Measurements from ENCODE around the gene SYT2. TPM values are rescaled to one million over a fixed set of nuclear protein-coding genes. Genes with fewer than 3 reads are reported as not detected.

The SYT2 gene
- total and polyA plus RNA-seq, 9 of the 15 experiments (the other 6 are each of a cell fraction or from before 2014, with no cell fraction given), result not detected

DNA sequence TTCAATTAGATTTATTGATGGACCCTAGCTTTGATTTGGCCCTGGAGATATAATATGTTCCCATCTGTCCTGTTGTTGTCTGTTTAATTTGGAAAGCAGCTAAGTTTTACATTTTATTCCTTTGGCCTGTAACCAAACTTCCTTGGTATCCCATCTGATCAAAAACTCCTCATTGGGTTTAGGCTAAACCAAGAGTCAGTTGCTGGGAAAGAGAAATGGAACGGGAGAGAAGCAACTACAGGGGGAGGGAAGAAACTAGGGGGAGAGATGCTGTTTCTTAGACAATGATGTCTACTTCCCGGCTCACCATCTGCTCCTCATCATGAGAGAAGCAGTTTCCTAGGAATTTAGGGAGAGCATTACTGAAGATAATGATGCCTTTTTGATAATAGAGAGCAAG is 141.8 kb downstream of the SYT2 start:
- H3K27ac ChIP-seq (ENCODE audit: extremely low read depth, low read depth, low read length), result no peak overlapping the region
- no peaks in the 10 kb centered on the region for H3K9me3 ChIP-seq (replicated peaks; ENCODE audit: control insufficient read depth, insufficient read depth, low read depth, low read length)
- H3K79me2 ChIP-seq (ENCODE audit: control insufficient read depth, insufficient read depth, low read length), result no peaks in the 10 kb centered on the region
- no peaks in the 10 kb centered on the region for H3K27me3 ChIP-seq (ENCODE audit: control insufficient read depth in 2 of 2, insufficient read depth in 2 of 2, low read length in 2 of 2)
- H3K4me1 ChIP-seq (replicated peaks in 1 of 2; ENCODE audit: control insufficient read depth in 2 of 2, insufficient read depth in 2 of 2, low read length in 2 of 2), result no peaks in the 10 kb centered on the region
- H3K9ac ChIP-seq (ENCODE audit: insufficient read depth in 1 of 2, low read depth in 2 of 2, low read length in 2 of 2), result no peak overlapping the region
- DNase-seq (ENCODE audit: extremely low read depth in 1 of 4, low spot score in 3 of 4) (no peak), FAIRE-seq (no peak), ATAC-seq (no peak)
- 53% methylated on average over 2 of the region's 2 CpGs for WGBS (ENCODE audit: insufficient coverage, low coverage, missing lambda C conversion rate)
- H3K36me3 ChIP-seq (ENCODE audit: control insufficient read depth, insufficient read depth, low read length), result peaks cover 42% of the 10 kb centered on the region; the same call in 2 of the 3 replicates
- no peaks in the 10 kb centered on the region for H3K9me1 ChIP-seq (ENCODE audit: control insufficient read depth, insufficient read depth, low read length)
- intact Hi-C loops (cut with micrococcal nuclease) (no loop called here), in situ Hi-C loops (cut with MboI) (loop anchor here (5.0 kb wide), 1 partner anchor 61 kb away; no protein-coding TSS in a partner anchor)
- H4K20me1 ChIP-seq (replicated peaks; ENCODE audit: control insufficient read depth, insufficient read depth, low read length), result no peaks in the 10 kb centered on the region
- H2AFZ ChIP-seq (ENCODE audit: low read depth, low read length), result no peak overlapping the region
- TF ChIP-seq IRF2 (CRISPR knock-in tag; IDR thresholded peaks at IDR 0.05) (no peak), CBFA2T2 (conservative IDR thresholded peaks at IDR 0.05) (no peak), CBX5 (IDR thresholded peaks at IDR 0.05; ENCODE audit: borderline replicate concordance, low read depth) (no peak), PTTG1 (tag; IDR thresholded peaks at IDR 0.05; ENCODE audit: low read depth) (no peak), ZNF133 (CRISPR knock-in tag; IDR thresholded peaks at IDR 0.05) (no peak), PCBP2 (IDR thresholded peaks at IDR 0.05; ENCODE audit: low read depth, low read length, poor library complexity, severe bottlenecking) (no peak), RBBP5 (IDR thresholded peaks at IDR 0.05; ENCODE audit: borderline replicate concordance, insufficient read depth, low read length, poor library complexity, severe bottlenecking) (no peak), SIRT6 (IDR thresholded peaks at IDR 0.05; ENCODE audit: low read depth, low read length) (no peak), RB1 (IDR thresholded peaks at IDR 0.05; ENCODE audit: low read depth) (no peak), FIP1L1 (IDR thresholded peaks at IDR 0.05; ENCODE audit: low read depth, low read length, poor library complexity, severe bottlenecking) (no peak), ZNF140 (CRISPR knock-in tag; IDR thresholded peaks at IDR 0.05) (no peak), ETV6 (IDR thresholded peaks at IDR 0.05; ENCODE audit: borderline replicate concordance in 1 of 2, low read depth in 2 of 2, low read length in 1 of 2) (no peak), ETV6 (CRISPR knock-in tag; IDR thresholded peaks at IDR 0.05; ENCODE audit: borderline replicate concordance) (no peak), E2F3 (CRISPR knock-in tag; IDR thresholded peaks at IDR 0.05) (no peak), CHD4 (IDR thresholded peaks at IDR 0.05; ENCODE audit: insufficient read depth, insufficient replicate concordance, low read depth, low read length, poor library complexity, severe bottlenecking) (no peak)
- TF ChIP-seq, protein P1, sequence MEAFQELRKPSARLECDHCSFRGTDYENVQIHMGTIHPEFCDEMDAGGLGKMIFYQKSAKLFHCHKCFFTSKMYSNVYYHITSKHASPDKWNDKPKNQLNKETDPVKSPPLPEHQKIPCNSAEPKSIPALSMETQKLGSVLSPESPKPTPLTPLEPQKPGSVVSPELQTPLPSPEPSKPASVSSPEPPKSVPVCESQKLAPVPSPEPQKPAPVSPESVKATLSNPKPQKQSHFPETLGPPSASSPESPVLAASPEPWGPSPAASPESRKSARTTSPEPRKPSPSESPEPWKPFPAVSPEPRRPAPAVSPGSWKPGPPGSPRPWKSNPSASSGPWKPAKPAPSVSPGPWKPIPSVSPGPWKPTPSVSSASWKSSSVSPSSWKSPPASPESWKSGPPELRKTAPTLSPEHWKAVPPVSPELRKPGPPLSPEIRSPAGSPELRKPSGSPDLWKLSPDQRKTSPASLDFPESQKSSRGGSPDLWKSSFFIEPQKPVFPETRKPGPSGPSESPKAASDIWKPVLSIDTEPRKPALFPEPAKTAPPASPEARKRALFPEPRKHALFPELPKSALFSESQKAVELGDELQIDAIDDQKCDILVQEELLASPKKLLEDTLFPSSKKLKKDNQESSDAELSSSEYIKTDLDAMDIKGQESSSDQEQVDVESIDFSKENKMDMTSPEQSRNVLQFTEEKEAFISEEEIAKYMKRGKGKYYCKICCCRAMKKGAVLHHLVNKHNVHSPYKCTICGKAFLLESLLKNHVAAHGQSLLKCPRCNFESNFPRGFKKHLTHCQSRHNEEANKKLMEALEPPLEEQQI (IDR thresholded peaks at IDR 0.05), result no peak
- TF ChIP-seq, protein P2, sequence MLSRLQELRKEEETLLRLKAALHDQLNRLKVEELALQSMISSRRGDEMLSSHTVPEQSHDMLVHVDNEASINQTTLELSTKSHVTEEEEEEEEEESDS (CRISPR knock-in tag; IDR thresholded peaks at IDR 0.05), result no peak
- TF ChIP-seq, protein P3, sequence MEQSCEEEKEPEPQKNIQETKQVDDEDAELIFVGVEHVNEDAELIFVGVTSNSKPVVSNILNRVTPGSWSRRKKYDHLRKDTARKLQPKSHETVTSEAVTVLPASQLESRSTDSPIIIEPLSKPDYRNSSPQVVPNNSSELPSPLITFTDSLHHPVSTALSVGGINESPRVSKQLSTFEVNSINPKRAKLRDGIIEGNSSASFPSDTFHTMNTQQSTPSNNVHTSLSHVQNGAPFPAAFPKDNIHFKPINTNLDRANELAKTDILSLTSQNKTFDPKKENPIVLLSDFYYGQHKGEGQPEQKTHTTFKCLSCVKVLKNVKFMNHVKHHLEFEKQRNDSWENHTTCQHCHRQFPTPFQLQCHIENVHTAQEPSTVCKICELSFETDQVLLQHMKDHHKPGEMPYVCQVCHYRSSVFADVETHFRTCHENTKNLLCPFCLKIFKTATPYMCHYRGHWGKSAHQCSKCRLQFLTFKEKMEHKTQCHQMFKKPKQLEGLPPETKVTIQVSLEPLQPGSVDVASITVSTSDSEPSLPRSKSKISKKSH (CRISPR knock-in tag; IDR thresholded peaks at IDR 0.05), result no peak
- TF ChIP-seq, protein P4, sequence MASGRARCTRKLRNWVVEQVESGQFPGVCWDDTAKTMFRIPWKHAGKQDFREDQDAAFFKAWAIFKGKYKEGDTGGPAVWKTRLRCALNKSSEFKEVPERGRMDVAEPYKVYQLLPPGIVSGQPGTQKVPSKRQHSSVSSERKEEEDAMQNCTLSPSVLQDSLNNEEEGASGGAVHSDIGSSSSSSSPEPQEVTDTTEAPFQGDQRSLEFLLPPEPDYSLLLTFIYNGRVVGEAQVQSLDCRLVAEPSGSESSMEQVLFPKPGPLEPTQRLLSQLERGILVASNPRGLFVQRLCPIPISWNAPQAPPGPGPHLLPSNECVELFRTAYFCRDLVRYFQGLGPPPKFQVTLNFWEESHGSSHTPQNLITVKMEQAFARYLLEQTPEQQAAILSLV (tag; IDR thresholded peaks at IDR 0.05), result no peak
- H3K4me3 ChIP-seq, result no peak overlapping the region
- CTCF ChIA-PET (ENCODE audit: low intra/inter-chr PET ratio), result no interaction called here
- no peak overlapping the region for H3K4me2 ChIP-seq (ENCODE audit: insufficient read depth, low read length)
- BruUV-seq (replicated peaks), result no TSS peak
- POLR2A ChIA-PET, result no interaction called here
